ENCODE measurements around the gene TMPRSS13. TPM values are rescaled to one million over a fixed set of nuclear protein-coding genes. Genes with fewer than 3 reads are reported as not detected.

TMPRSS13 gene
- total RNA-seq, result under 1 TPM in 2 of 4 donors, not detected in 2; 0.22 to 0.51 TPM

- no peak for TF ChIP-seq CTCF (IDR thresholded peaks at IDR 0.05; ENCODE audit: low read depth)
Measured at GRCh38 chr11:117929142-117929915, at the start of gene TMPRSS13. TMPRSS13 (minus strand) TSS chr11:117929402; CDS start chr11:117929307, 95 bp downstream.

- TF ChIP-seq CTCF (IDR thresholded peaks at IDR 0.05; ENCODE audit: low read depth), result no peak
Measured at GRCh38 chr11:117978991-117979390, 49.8 kb upstream of the TMPRSS13 start.

GRCh38 chr11:117977029-117977428 lies 47.8 kb upstream of the TMPRSS13 start:
- no peak for TF ChIP-seq CTCF (IDR thresholded peaks at IDR 0.05; ENCODE audit: low read depth)

- TF ChIP-seq CTCF (IDR thresholded peaks at IDR 0.05; ENCODE audit: low read depth), result no peak
Measured at GRCh38 chr11:117976445-117976844, 47.2 kb upstream of the TMPRSS13 start.

GRCh38 chr11:117973503-117973860 lies 44.3 kb upstream of the TMPRSS13 start:
- no peak for TF ChIP-seq CTCF (IDR thresholded peaks at IDR 0.05; ENCODE audit: low read depth)

GRCh38 chr11:117972629-117973502 lies 43.7 kb upstream of the TMPRSS13 start:
- no peak for TF ChIP-seq CTCF (IDR thresholded peaks at IDR 0.05; ENCODE audit: low read depth)

- no peak for TF ChIP-seq CTCF (IDR thresholded peaks at IDR 0.05; ENCODE audit: low read depth)
Measured at GRCh38 chr11:117972044-117972443, 42.8 kb upstream of the TMPRSS13 start.

All from subcutaneous adipose tissue (tissue), 4 donors.